ENCODE results near the gene RUNDC3A.

DNA sequence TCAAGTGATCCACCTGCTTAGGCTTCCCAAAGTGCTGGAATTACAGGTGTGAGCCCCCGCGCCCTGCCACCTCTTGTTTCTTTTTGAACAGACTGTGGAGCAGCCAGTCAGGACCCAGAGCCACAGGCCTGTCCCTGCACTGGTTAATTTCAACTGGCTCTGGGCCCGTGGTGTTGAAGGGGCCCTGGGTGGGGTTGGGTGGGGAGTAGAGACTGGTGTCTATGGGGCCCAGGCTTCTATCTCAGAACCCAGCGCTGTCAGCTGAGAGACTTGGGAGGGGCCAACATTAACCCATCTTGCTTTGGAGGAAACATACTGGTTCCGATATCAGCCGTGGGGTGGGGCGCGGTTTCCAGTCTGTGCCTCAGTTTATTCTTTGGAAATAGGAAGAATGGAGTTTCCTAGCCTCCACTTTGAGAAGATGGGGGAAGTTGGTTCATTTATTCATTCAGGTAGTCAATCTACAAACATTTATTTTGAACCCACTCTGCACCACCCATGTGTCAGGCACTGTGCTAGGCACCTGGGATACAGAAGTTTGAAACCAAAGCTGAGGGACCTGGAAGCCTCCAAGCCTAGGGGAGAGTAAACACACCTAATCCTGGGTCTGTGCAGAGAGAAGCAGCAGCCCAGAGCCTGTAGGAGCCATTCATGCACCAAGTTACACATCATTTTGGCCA, 24.9 kb upstream of the RUNDC3A start:
- TF ChIP-seq RAD21 (IDR thresholded peaks at IDR 0.05; ENCODE audit: low read depth): no peak
- TF ChIP-seq, protein P1, sequence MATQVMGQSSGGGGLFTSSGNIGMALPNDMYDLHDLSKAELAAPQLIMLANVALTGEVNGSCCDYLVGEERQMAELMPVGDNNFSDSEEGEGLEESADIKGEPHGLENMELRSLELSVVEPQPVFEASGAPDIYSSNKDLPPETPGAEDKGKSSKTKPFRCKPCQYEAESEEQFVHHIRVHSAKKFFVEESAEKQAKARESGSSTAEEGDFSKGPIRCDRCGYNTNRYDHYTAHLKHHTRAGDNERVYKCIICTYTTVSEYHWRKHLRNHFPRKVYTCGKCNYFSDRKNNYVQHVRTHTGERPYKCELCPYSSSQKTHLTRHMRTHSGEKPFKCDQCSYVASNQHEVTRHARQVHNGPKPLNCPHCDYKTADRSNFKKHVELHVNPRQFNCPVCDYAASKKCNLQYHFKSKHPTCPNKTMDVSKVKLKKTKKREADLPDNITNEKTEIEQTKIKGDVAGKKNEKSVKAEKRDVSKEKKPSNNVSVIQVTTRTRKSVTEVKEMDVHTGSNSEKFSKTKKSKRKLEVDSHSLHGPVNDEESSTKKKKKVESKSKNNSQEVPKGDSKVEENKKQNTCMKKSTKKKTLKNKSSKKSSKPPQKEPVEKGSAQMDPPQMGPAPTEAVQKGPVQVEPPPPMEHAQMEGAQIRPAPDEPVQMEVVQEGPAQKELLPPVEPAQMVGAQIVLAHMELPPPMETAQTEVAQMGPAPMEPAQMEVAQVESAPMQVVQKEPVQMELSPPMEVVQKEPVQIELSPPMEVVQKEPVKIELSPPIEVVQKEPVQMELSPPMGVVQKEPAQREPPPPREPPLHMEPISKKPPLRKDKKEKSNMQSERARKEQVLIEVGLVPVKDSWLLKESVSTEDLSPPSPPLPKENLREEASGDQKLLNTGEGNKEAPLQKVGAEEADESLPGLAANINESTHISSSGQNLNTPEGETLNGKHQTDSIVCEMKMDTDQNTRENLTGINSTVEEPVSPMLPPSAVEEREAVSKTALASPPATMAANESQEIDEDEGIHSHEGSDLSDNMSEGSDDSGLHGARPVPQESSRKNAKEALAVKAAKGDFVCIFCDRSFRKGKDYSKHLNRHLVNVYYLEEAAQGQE (IDR thresholded peaks at IDR 0.05; ENCODE audit: low read depth): no peak
- TF ChIP-seq, protein P2, sequence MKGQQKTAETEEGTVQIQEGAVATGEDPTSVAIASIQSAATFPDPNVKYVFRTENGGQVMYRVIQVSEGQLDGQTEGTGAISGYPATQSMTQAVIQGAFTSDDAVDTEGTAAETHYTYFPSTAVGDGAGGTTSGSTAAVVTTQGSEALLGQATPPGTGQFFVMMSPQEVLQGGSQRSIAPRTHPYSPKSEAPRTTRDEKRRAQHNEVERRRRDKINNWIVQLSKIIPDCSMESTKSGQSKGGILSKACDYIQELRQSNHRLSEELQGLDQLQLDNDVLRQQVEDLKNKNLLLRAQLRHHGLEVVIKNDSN (IDR thresholded peaks at IDR 0.05): no peak
- TF ChIP-seq, protein P3, sequence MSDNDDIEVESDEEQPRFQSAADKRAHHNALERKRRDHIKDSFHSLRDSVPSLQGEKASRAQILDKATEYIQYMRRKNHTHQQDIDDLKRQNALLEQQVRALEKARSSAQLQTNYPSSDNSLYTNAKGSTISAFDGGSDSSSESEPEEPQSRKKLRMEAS (IDR thresholded peaks at IDR 0.05): no peak
- TF ChIP-seq ZBTB7A (IDR thresholded peaks at IDR 0.05; ENCODE audit: low read depth): no peak
- TF ChIP-seq NFIC (IDR thresholded peaks at IDR 0.05): no peak
- TF ChIP-seq TEAD4 (IDR thresholded peaks at IDR 0.05): no peak
- TF ChIP-seq YY1 (IDR thresholded peaks at IDR 0.05; ENCODE audit: low read depth): no peak
- TF ChIP-seq EP300 (IDR thresholded peaks at IDR 0.05; ENCODE audit: borderline replicate concordance): no peak
- TF ChIP-seq TCF12 (IDR thresholded peaks at IDR 0.05; ENCODE audit: low read depth): no peak
- no peak for TF ChIP-seq TAF1 (IDR thresholded peaks at IDR 0.05; ENCODE audit: low read depth)

Measured in Ishikawa (cell line).